Keratinocyte (primary cell): ENCODE results near the gene HSDL2. TPM values are rescaled to one million over a fixed set of nuclear protein-coding genes. Genes with fewer than 3 reads are reported as not detected.

Experiments used
- DNase-seq: peaks from one replicate; pipeline ENCODE4 v3.0.0-alpha.2; 2011; ENCODE audit warnings: low read depth, missing footprints, low spot score
- FAIRE-seq: peaks from 2 replicates; lab custom pipeline; 2011; peaks lifted over from hg19 to GRCh38; lab: Jason Lieb, UNC
- H2AFZ ChIP-seq: 2 replicates; pipeline ENCODE4 v1.6.0; 2012; ENCODE audit warnings: low read length, control low read depth, inconsistent platforms; ENCODE audit not compliant: control insufficient read depth
- H3K27ac ChIP-seq: 2 replicates; pipeline ENCODE4 v1.5.1; 2011; ENCODE audit warnings: low read length; ENCODE audit not compliant: control insufficient read depth, insufficient read depth
- H3K27me3 ChIP-seq: 3 replicates; pipeline ENCODE4 v1.6.0; 2011; ENCODE audit warnings: low read length; ENCODE audit not compliant: control insufficient read depth, insufficient read depth; ENCODE audit errors: extremely low read depth
- H3K36me3 ChIP-seq, 2 experiments: 2 replicates in 1 of 2; 3 replicates in 1 of 2; pipeline ENCODE4 v1.5.1; 2011; ENCODE audit warnings: low read length in 2 of 2, mild to moderate bottlenecking in 1 of 2; ENCODE audit not compliant: control insufficient read depth in 2 of 2, insufficient read depth in 2 of 2; ENCODE audit errors: extremely low read depth in 1 of 2
- H3K4me1 ChIP-seq: 3 replicates; pipeline ENCODE4 v1.5.1; 2011; ENCODE audit warnings: low read length; ENCODE audit not compliant: control insufficient read depth, insufficient read depth; ENCODE audit errors: extremely low read depth
- H3K4me2 ChIP-seq: 3 replicates; pipeline ENCODE4 v1.6.0; 2011; ENCODE audit warnings: low read depth, low read length; ENCODE audit not compliant: control insufficient read depth, insufficient read depth; ENCODE audit errors: extremely low read depth
- H3K4me3 ChIP-seq, 3 experiments: fragments of 200-600 bp in 1 of 3; sonication (generic) in 1 of 3; 2 replicates in 2 of 3; 3 replicates in 1 of 3; pipeline ENCODE4 v1.5.1; 2011 to 2016; ENCODE audit warnings: low read length in 3 of 3, mild to moderate bottlenecking in 3 of 3, control low read depth in 2 of 3, inconsistent platforms in 1 of 3, low read depth in 1 of 3, mixed read lengths in 1 of 3, mixed run types in 1 of 3, moderate library complexity in 1 of 3; ENCODE audit not compliant: control insufficient read depth in 2 of 3, insufficient read depth in 2 of 3; ENCODE audit errors: extremely low read depth in 1 of 3
- H3K79me2 ChIP-seq: 2 replicates; pipeline ENCODE4 v1.6.0; 2012; ENCODE audit warnings: low read length; ENCODE audit not compliant: control insufficient read depth, insufficient read depth
- H3K9ac ChIP-seq: 3 replicates; pipeline ENCODE4 v1.6.0; 2011; ENCODE audit warnings: low read length; ENCODE audit not compliant: control insufficient read depth, insufficient read depth; ENCODE audit errors: extremely low read depth
- H3K9me1 ChIP-seq: 3 replicates; pipeline ENCODE4 v1.6.0; 2011; ENCODE audit warnings: low read length; ENCODE audit not compliant: control insufficient read depth, insufficient read depth; ENCODE audit errors: extremely low read depth
- H3K9me3 ChIP-seq: 2 replicates; pipeline ENCODE4 v1.5.1; 2012; ENCODE audit warnings: low read depth, low read length; ENCODE audit not compliant: control insufficient read depth
- H4K20me1 ChIP-seq: 3 replicates; pipeline ENCODE4 v1.6.0; 2011; ENCODE audit warnings: low read length; ENCODE audit not compliant: control insufficient read depth, insufficient read depth; ENCODE audit errors: extremely low read depth
- CTCF ChIP-seq, 3 experiments: IDR thresholded peaks in 1 of 3; conservative IDR thresholded peaks in 1 of 3; optimal IDR thresholded peaks in 1 of 3; 2 replicates in 2 of 3; 3 replicates in 1 of 3; pipeline versions ENCODE3 to v1.5.1; 2011; ENCODE audit warnings: low read length in 3 of 3, mild to moderate bottlenecking in 3 of 3, moderate library complexity in 2 of 3, control low read depth in 1 of 3, inconsistent platforms in 1 of 3; ENCODE audit not compliant: insufficient read depth in 2 of 3; ENCODE audit errors: extremely low read depth in 1 of 3
- EZH2 ChIP-seq: IDR thresholded peaks from one replicate; pipeline ENCODE4 v1.6.1; 2012; ENCODE audit warnings: inconsistent platforms, mild to moderate bottlenecking, low read length, moderate library complexity
- dilution Hi-C: fragments of 300-500 bp; cut with MboI; formaldehyde crosslinking; loops from one replicate; pipeline ENCODE4 v1.7.0; 2020; ENCODE audit warnings: low sequenced_read_pairs; ENCODE audit not compliant: extremely low pct_ligation_motif_present
- polyA plus RNA-seq, 5 experiments: library from polyadenylated mRNA; depleted of rRNA in 3 of 5; stranded (reverse) in 3 of 5; stranded (forward) in 1 of 5; unstranded in 1 of 5; fragments of >200 nt; gene quantifications; 1 replicate in 1 of 5; 2 replicates in 3 of 5; 3 replicates in 1 of 5; pipeline versions ENCODE4 v1.2.1 to v1.2.3, GENCODE V29; 2011 to 2012; ENCODE audit warnings: missing spikeins in 2 of 5, low read depth in 1 of 5, low replicate concordance in 1 of 5

HSDL2 gene
- polyA plus RNA-seq, 1 donor (not counting 4 experiments of a cell fraction or from before 2014, with no cell fraction given) = 27.6 TPM

- no peak overlapping the region for H3K4me3 ChIP-seq
- no peak overlapping the region for H3K4me2 ChIP-seq
- no peak overlapping the region for H3K27ac ChIP-seq
- no peaks in the 10 kb centered on the region for H3K27me3 ChIP-seq
- dilution Hi-C loops = no loop called here
- H3K79me2 ChIP-seq = no peaks in the 10 kb centered on the region
- TF ChIP-seq CTCF (optimal IDR thresholded peaks at IDR 0.05 in 1 of 3, IDR thresholded peaks at IDR 0.05 in 1 of 3, conservative IDR thresholded peaks at IDR 0.05 in 1 of 3; ENCODE audit: extremely low read depth in 1 of 3, insufficient read depth in 2 of 3, low read length in 3 of 3) (no peak), EZH2 (no peak)
- H2AFZ ChIP-seq = no peak overlapping the region
- H3K9me1 ChIP-seq = no peaks in the 10 kb centered on the region
- FAIRE-seq (no peak), DNase-seq (no peak)
- H3K9ac ChIP-seq = no peak overlapping the region
- H3K9me3 ChIP-seq = peaks cover 2% of the 10 kb centered on the region
- H3K36me3 ChIP-seq = no peaks in the 10 kb centered on the region
- peaks cover 2% of the 10 kb centered on the region for H3K4me1 ChIP-seq
- H4K20me1 ChIP-seq = no peaks in the 10 kb centered on the region
These were observed 113.7 kb downstream of the HSDL2 start for GRCh38 chr9:112493393-112494137.

- Histone ChIP-seq H2AFZ (no peak overlapping the region), H3K79me2 (no peaks in the 10 kb centered on the region), H3K27ac (no peak overlapping the region), H3K27me3 (no peaks in the 10 kb centered on the region), H3K4me2 (no peak overlapping the region), H3K9ac (no peak overlapping the region), H3K9me1 (no peaks in the 10 kb centered on the region), H3K9me3 (peaks cover 2% of the 10 kb centered on the region), H4K20me1 (no peaks in the 10 kb centered on the region), H3K4me1 (no peaks in the 10 kb centered on the region), H3K4me3 (no peak overlapping the region), H3K36me3 (no peaks in the 10 kb centered on the region)
- TF ChIP-seq CTCF (optimal IDR thresholded peaks at IDR 0.05 in 1 of 3, IDR thresholded peaks at IDR 0.05 in 1 of 3, conservative IDR thresholded peaks at IDR 0.05 in 1 of 3; ENCODE audit: extremely low read depth in 1 of 3, insufficient read depth in 2 of 3, low read length in 3 of 3) = no peak
- TF ChIP-seq EZH2 = no peak
- dilution Hi-C loops = no loop called here
- DNase-seq = no peak
- no peak for FAIRE-seq
These were observed 114.2 kb downstream of the HSDL2 start for GRCh38 chr9:112494153-112494552.
